ENCODE data around the gene TRIM72.
"Not testable (repeated sequence)": the region's sequence is repeated elsewhere in the genome, so short reads cannot be mapped to it uniquely, and the experiment has no call there.

Gene TRIM72

DNA sequence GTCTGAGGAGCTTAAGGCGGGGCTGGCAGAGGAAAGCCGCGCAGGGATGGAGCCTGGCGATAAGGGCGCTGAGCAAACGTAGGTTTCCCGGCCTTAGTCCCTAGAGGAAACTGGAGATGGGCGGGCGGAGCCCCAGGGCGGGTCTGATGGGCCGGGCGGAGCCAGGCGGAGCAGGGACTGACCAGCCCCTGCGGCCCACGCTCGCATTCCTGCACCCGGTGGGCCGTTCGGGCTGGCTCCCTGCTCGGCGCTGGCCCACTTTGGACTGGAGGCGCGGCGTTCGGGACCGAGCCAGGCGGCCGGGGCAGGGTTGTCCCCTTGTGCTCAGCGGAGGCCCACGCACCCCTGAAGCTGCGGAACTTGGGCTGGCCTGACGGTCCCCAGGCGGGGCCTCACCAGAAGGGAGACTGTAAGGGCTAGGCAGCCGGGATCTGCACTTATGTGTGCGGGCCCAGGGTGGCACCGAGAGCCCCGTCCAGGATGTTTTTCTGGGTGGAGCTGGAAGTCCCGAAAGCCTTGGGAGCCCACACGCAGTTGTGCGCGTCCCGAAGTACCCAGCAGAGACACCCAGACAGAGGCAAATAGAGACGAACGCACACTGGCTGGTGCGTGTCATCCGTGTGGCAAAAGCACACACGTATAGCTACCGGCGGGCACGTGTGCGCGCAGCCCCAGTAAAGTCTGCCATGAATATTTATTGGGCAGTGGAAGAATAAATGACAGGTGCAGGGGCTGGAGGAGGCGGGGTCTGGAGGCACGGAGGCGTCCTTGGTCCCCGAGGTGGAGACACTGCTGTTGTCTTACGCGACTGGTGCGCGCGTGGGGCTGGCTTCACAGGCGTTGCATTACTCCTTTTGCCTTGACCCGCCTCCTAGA lies 1.6 kb downstream of the TRIM72 start:
- DNase-seq (ENCODE audit: low read depth, low spot score): no peak

DNA sequence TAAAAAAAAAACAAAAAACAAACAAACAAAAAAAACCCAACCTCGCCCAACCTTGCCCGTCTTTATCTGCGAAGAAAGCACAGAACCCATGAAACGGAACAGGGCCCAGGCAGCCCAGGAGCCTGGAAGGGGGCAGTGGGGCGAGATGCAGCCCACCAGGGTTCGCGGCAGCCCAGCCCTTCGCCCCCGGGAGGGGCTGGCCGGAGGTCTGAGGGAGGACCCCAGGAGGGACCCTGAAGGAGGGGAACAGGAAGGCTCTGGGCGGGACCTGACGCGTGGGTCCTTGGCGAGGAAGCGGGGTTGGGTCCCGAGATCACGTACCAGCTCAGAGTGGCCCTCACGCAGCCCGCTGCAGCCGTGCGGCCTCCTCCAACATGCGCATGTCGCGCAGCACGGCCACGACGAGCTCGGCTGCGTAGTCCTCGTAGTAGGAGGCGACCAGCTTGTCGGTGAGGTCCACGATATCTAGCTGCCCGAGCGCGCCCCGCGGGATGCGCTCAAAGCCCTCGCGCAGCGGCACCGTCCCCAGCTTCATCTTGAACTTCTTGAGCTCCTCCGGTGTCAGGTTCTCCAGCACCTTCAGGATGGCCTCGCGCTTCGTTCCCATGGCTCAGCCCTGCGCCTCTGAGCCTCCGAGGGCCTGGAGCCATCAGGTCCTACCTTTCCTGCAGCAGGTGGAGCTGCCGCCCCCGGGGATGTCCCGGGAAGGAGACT lies 2.7 kb downstream of the TRIM72 start, which contains the start of gene PYDC1:
PYDC1 (minus strand) TSS at position 714 of the 714 bp plus-strand sequence; CDS start at position 607, 107 bp downstream.
- no peak for DNase-seq (ENCODE audit: low read depth, low spot score)

DNA sequence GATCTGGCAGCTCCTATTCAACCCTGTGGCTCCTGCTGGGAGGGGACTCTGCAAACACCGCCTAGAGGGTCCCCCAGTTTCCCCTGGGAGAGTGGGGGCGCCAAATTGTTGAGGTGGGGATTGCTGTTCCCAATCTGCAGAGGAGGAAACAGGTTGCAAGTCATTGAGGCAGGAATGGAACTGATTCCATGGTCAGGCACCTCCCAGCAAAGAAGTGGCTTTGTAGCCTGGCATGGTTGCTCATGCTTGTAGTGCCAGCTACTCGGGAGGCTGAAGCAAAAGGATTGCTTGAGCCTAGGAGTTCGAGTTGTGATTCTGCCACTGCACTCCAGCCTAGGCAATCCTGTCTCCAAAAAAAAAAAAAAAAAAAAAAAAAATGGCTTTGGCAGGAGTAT lies 3.2 kb downstream of the TRIM72 start:
- DNase-seq (ENCODE audit: low read depth, low spot score): no peak

DNA sequence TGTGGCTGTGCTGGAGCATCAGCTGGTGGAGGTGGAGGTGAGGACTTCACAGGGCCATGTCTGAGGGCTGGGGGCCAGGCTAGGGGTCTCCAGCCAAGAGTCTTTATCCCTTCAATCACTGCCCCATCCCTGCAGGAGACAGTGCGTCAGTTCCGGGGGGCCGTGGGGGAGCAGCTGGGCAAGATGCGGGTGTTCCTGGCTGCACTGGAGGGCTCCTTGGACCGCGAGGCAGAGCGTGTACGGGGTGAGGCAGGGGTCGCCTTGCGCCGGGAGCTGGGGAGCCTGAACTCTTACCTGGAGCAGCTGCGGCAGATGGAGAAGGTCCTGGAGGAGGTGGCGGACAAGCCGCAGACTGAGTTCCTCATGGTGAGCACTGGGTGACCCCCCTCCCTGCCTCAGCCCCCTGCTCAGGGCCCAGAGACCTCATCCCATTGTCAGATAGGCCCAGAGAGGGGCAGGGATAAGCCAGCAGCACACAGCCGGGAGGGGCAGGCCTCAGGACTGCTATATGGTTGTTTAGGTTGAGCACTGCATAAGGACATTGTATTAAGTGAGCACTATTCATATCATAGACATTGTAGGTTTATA lies 5.3 kb downstream of the TRIM72 start:
- DNase-seq (ENCODE audit: low read depth, low spot score): no peak

DNA sequence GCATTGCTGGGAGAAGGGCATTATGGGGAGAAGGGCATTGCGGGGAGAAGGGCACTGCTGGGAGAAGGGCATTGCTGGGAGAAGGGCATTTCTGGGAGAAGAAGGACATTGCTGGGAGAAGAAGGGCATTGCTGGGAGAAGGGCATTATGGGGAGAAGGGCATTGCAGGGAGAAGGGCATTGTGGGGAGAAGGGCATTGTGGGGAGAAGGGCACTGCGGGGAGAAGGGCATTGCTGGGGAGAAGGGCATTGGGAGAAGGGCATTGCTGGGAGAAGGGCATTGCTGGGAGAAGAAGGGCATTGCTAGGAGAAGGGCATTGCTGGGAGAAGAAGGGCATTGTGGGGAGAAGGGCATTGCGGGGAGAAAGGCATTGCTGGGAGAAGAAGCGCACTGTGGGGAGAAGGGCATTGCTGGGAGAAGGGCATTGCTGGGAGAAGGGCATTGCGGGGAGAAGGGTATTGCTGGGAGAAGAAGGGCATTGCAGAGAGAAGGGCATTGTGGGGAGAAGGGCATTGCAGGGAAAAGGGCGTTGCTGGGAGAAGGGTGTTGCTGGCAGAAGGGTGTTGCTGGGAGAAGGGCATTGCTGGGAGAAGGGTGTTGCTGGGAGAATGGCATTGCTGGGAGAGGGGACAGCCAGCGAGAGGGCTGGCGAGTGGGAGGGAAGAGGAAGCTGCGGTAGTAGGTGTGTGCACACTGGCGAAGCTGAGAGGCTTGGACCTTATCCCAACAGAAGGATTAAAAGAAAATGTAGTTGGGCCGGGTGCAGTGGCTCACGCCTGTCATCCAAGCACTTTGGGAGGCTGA lies 7.6 kb downstream of the TRIM72 start:
- no peak for DNase-seq (ENCODE audit: low read depth, low spot score)

GRCh38 chr16:31223044-31223443 lies 9.1 kb downstream of the TRIM72 start:
- no peak for DNase-seq (ENCODE audit: low read depth, low spot score)

DNA sequence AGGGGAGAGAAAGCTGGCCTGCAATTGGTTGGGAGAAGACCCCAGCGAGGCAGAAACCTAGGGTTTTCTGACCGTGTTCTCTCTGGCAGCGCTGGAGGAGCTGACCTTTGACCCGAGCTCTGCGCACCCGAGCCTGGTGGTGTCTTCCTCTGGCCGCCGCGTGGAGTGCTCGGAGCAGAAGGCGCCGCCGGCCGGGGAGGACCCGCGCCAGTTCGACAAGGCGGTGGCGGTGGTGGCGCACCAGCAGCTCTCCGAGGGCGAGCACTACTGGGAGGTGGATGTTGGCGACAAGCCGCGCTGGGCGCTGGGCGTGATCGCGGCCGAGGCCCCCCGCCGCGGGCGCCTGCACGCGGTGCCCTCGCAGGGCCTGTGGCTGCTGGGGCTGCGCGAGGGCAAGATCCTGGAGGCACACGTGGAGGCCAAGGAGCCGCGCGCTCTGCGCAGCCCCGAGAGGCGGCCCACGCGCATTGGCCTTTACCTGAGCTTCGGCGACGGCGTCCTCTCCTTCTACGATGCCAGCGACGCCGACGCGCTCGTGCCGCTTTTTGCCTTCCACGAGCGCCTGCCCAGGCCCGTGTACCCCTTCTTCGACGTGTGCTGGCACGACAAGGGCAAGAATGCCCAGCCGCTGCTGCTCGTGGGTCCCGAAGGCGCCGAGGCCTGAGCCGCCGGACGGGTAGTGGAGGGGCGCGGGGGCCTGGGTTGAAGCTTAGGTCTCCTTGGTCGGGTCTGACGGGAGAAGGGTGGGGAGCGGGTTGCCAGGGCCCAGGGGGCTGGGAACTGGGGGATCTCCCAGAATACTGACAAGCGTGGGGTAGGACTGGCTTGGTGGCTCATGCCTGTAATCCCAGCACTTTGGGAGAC lies 10.4 kb downstream of the TRIM72 start:
- DNase-seq (ENCODE audit: low read depth, low spot score): no peak

DNA sequence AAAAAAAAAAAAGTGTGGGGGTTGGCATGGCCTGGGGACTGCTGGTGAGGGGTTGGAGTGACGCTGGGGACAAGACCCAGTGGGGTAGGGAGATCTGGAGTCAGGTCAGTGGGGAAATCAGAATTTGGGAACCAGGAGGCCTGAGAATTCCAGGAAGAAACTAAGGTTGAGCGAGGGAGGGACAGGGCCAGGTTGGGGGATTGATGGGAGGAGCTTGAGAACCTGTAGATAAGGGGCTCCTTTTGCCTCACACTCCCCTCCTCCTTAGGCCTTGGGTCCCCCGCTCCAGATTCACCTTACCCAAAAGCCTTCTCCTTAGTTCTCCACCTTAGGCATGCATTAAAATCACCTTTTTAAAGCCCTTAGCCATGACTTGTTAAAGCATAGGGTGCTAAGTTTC lies 11.3 kb downstream of the TRIM72 start:
- DNase-seq (ENCODE audit: low read depth, low spot score): no peak

- no peak for DNase-seq (ENCODE audit: low read depth, low spot score)
Observed at GRCh38 chr16:31228206-31228605, 14.3 kb downstream of the TRIM72 start.

DNA sequence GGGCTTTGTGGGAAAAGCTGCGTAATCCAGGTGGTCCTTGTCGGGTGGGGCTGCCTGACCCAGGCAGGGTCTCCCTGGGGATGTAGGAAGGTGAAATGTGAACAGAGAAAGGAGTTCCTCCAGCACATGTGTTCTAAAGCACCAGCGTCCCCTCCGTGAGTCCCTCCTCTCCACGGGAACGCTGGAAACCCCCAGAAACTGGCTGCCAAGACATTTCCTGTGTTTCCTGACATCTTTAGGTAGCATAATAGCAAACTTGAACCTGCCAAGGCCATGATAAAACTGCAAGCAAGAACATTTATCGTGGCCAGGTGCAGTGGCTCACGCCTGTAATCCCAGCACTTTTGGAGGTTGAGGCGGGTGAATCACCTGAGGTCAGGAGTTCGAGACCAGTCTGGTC lies 15.6 kb downstream of the TRIM72 start:
- no peak for DNase-seq (ENCODE audit: low read depth, low spot score)

- DNase-seq (ENCODE audit: low read depth, low spot score): no peak
Observed at GRCh38 chr16:31238041-31238440, 24.1 kb downstream of the TRIM72 start.

DNA sequence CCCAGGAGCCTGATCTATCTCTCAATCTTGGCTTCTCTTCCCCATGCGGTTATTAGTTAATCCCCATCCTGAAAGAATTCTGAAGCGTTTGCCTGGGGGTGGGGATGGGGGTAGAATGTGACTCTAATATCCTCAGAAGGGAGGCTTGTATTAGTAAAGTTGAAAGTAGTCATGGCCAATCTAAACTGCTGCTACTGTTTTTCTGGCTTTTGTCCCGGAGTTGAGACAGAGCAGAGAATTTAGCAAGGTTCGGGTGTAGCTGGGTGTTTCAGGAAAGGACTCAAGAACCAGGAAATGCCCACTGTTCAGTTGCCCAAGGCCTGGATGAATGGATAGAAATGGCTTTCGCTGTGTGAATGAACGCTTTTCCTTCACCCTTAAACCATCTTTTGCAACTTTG lies 28.3 kb downstream of the TRIM72 start:
- no peak for DNase-seq (ENCODE audit: low read depth, low spot score)

- no peak for DNase-seq (ENCODE audit: low read depth, low spot score)
Observed at GRCh38 chr16:31243734-31244670, 30.1 kb downstream of the TRIM72 start.

DNA sequence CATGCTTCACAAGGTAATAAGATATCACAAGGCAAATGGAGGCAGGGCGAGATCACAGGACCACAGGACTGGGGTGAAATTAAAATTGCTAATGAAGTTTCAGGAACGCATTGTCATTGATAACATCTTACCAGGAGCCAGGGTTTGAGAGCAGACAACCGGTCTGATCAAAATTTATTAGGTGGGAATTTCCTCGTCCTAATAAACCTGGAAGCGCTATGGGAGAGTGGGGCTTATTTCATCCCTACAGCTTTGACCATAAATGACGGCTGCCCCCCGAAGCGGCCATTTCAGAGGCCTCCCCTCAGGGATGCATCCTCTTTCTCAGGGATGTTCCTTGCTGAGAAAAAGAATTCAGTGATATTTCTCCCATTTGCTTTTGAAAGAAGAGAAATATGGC lies 31.7 kb downstream of the TRIM72 start:
- DNase-seq (ENCODE audit: low read depth, low spot score): not testable (repeated sequence)

GRCh38 chr16:31246296-31246695 lies 32.4 kb downstream of the TRIM72 start:
- DNase-seq (ENCODE audit: low read depth, low spot score): no peak

DNA sequence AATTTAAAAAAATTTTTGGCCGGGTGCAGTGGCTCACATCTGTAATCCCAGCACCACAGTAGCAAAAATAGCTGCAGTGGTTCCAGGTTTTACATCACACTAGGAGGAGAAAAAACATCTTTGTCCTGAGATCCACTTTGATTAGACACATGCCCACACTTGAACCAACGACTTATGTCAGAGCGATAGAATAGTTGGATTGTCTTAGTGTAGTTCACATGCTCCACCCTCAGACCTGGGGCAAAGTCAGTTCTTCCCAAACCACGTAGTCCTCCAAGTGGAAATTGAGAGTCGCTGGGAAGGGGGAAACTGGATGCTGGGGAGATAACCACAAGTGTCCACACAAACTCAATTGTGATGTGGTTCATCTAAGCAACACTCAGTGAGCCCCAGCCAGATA lies 34.4 kb downstream of the TRIM72 start:
- no peak for DNase-seq (ENCODE audit: low read depth, low spot score)

- DNase-seq (ENCODE audit: low read depth, low spot score): no peak
Observed at GRCh38 chr16:31250782-31251384, 37.0 kb downstream of the TRIM72 start.

- no peak for DNase-seq (ENCODE audit: low read depth, low spot score)
Observed at GRCh38 chr16:31251435-31251834, 37.5 kb downstream of the TRIM72 start.

GRCh38 chr16:31253642-31254045 lies 39.7 kb downstream of the TRIM72 start:
- DNase-seq (ENCODE audit: low read depth, low spot score): no peak
